AG04449 (cell line): Measurements from ENCODE around the gene SLC27A2.

ENCODE experiments used
- CTCF ChIA-PET: fragments of 350-600 bp; formaldehyde crosslinking; extraction: SDS; loops from one replicate; lab custom pipeline; 2021; ENCODE audit warnings: antibody characterized with exemption; lab: Yijun Ruan, JAX
- POLR2A ChIA-PET: fragments of 400-600, 350-600 bp; formaldehyde crosslinking; extraction: SDS; loops from one replicate; lab custom pipeline; 2020; ENCODE audit warnings: antibody characterized with exemption, inconsistent platforms; lab: Yijun Ruan, JAX
- DNase-seq: peaks from one replicate; pipeline ENCODE4 v3.0.0-alpha.2; 2010; ENCODE audit warnings: low read depth, low spot score
- H3K4me3 ChIP-seq: 2 replicates; pipeline ENCODE4 v1.5.1; 2011; ENCODE audit warnings: low read depth, mild to moderate bottlenecking, control low read depth, low read length
- CTCF ChIP-seq: IDR thresholded peaks from one replicate; pipeline ENCODE4 v1.5.1; 2011; ENCODE audit warnings: mild to moderate bottlenecking, moderate library complexity, low read length, control low read depth, inconsistent platforms; ENCODE audit not compliant: insufficient read depth; ENCODE audit errors: missing control alignments

SLC27A2 gene

DNA sequence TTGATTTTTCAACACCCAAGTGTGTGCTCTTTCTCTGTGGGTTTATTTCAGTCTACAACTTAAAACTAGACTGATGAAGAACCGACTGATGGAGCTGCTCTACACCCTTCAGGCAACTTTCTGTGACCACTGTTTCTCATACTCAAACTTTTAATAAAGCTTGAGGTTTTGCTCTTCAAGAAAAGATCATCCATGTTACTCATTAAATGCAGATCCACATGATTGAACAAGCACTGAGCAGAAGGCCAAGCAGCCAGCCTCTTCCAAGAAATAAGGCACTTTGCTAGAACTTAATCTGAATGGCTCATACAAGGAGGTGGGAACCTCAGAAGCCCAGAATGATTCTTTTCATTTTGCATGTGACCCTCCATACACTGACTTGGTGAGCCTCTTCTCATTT, 8.7 kb downstream of the SLC27A2 start:
- no peak overlapping the region for H3K4me3 ChIP-seq
- no peak for DNase-seq
- POLR2A ChIA-PET = no interaction called here
- TF ChIP-seq CTCF = no peak
- CTCF ChIA-PET = no interaction called here

- CTCF ChIA-PET = no interaction called here
- H3K4me3 ChIP-seq = no peak overlapping the region
- no peak for TF ChIP-seq CTCF
- POLR2A ChIA-PET = no interaction called here
- DNase-seq = no peak
Observed at GRCh38 chr15:50192164-50192563, 10.2 kb downstream of the SLC27A2 start.

- TF ChIP-seq CTCF = no peak
- no peak overlapping the region for H3K4me3 ChIP-seq
- ChIA-PET POLR2A (no interaction called here), CTCF (no interaction called here)
- no peak for DNase-seq
Observed at GRCh38 chr15:50192926-50193620, 11.1 kb downstream of the SLC27A2 start.

DNA sequence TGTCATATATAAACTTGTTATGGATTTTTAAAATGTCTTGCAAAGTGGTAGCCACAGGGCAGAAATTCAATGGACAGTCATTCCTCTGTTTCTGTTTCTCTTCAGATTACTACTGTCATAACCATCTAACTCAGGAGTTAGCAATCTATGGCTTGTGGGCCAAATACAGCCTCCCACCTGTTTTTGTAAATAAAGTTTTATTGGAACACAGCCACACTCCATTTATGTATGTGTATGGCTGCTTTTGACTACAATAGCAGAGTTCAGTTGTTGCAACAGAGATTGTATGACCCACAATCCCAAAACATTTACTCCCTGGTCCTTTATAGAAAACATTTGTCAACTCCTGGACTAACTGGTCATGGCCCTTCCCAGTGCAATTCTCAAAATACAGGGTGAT, 20.0 kb downstream of the SLC27A2 start:
- no peak overlapping the region for H3K4me3 ChIP-seq
- no peak for TF ChIP-seq CTCF
- ChIA-PET CTCF (no interaction called here), POLR2A (no interaction called here)
- DNase-seq = no peak

- POLR2A ChIA-PET = no interaction called here
- H3K4me3 ChIP-seq = no peak overlapping the region
- CTCF ChIA-PET = no interaction called here
- no peak for DNase-seq
- no peak for TF ChIP-seq CTCF
Observed at GRCh38 chr15:50206020-50206419, 24.0 kb downstream of the SLC27A2 start.

DNA sequence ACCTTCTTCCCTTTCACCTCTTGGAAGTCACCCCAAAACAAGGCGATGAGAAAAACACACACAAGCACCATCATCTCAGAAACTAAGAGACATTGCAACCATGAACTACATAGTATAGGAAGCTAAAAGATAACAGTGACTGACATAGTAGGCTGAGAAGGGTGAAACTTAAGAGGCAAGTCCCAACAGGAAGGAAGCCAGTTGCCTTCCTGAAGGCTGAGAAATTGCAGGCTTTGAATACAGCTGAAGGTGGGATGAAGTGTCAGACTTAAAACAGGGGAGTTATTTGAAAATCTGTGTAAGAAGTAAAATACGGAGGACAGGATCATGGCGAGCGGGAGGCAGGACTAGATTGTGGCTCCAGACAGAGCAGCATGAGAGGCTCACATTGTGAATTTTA, 27.8 kb downstream of the SLC27A2 start:
- H3K4me3 ChIP-seq = no peak overlapping the region
- CTCF ChIA-PET = interaction anchor here (1.8 kb wide), 1 partner anchor 14 kb away, joined by 6 read pairs; no protein-coding TSS in a partner anchor
- no peak for TF ChIP-seq CTCF
- POLR2A ChIA-PET = no interaction called here
- DNase-seq = no peak
